Stimulated activated CD8-positive, alpha-beta memory T cell treated with anti-CD3 and anti-CD28 coated beads, Interleukin-15, amount 100 ng/mL, for 24 hours (primary cell): Measurements from ENCODE around the gene BPTF.
A peak's percentile ranks its signal among the peaks of the same experiment; 100 is the strongest.
"Not testable (repeated sequence)": the region's sequence is repeated elsewhere in the genome, so short reads cannot be mapped to it uniquely, and the experiment has no call there.

Experiments
- DNase-seq: peaks from one replicate; pipeline ENCODE4 v3.0.0-alpha.2; 2020; ENCODE audit warnings: low read depth

BPTF gene

DNA sequence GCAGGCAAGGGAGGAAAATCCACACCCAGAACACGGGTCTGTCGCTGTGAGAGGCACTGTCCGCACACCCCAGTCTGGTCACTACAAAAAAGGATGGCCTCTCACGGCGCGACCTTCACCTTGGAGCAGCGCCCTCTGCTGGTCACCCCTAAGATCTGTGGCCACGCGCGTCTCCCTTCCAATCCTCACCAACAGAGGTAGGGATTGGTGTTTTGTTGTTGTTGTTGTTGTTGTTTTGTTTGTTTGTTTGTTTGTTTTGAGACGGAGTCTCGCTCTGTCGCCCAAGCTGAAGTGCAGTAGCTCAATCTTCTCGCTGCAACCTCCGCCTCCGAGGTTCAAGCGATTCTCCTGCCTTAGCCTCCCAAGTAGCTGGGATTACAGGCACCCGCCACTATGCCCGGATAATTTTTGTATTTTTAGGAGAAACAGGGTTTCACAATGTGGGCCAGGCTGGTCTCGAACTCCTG is 185.9 kb downstream of the BPTF start:
- peak; percentile 44 for DNase-seq

DNA sequence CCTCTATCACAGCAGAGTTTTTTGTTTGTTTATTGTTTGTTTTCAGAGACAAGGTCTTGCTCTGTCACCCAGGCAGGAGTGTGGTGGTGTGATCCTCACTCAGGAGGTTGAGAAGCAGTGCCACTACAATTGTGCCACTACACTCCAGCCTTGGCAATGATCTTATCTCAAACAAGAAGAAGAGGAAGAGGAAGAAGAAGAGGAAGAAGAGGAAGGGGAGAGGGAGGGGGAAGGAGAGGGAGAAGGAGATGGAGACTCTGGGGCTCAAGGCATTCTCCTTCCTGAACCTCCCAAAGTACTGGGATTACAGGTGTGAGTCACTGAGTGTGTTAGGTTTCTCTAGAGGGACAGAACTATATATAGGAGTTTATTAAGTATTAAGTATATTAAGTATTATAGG is 188.1 kb downstream of the BPTF start:
- no peak for DNase-seq

DNA sequence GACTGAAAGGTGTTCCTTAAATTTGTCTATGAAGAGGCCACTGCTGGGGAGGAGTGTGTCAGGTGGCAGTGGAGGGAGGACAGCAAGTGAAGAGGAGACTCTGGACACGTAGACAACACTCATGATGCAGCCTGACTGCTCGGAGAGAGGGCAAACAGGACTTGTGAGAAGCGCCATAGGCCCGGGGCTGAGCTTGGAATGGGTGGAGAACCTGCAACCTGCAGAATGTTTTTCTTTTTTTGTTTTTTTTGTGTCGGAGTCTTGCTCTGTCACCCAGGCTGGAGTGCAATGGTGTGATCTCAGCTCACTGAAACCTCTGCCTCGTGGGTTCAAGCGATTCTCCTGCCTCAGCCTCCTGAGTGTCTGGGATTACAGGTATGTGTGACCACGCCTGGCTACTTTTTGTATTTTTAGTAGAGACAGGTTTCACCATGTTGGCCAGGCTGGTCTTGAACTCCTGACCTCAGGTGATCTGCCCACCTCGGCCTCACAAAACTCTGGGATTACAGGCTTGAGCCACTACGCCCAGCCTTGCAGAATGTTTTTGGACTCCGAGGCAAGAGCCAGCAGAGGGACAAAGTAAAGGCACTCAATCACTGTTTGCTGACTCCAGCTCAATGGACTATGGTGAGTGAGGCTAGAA is 189.9 kb downstream of the BPTF start:
- DNase-seq: no peak

DNA sequence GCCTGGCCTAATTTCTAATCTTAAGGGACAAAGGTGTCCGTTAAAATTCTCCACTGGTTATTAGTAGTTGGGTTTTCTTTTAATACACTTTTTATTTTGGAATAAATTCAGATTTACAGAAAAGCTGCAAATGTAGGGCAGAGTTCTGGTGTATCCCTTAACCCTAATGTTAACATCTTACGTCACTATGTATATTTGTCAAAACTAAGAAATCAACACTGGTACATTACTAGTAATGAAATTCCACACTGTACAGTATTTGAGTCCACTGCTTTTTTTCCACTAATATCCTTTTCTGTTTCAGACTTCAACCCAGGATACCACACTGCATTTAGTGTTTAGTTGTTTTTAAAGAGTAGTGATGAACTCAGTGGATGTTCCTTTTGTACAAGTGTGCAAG is 191.5 kb downstream of the BPTF start:
- DNase-seq: no peak

DNA sequence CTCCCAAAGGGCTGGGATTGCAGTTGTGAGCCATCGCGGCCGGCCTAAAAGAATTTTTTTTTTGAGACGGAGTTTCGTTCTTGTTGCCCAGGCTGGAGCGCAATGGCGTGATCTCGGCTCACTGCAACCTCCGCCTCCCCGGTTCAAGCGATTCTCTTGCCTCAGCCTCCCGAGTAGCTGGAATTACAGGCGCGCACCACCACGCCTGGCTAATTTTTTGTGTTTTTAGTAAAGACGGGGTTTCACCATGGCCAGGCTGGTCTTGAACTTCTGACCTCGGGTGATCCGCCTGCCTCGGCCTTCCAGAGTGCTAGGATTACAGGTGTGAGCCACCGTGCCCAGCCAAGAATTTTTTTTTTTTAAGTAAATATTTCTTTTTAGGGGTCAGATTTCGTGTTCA is 193.2 kb downstream of the BPTF start:
- DNase-seq: not testable (repeated sequence)

DNA sequence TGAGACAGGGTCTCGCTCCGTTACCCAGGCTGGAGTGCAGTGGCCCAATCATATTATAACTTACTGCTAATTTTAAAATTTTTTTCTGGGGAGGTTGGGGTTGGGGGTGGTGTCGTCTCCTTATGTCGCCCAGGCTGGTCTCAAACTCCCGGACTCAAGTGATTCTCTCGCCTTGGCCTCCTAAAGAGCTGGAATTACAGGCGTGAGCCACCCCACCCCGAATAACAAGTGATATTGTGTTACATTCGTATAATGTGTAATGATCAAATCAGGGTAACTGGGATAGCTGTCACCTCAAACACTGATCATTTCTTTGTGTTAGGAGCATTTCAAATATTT is 194.0 kb downstream of the BPTF start:
- no peak for DNase-seq

DNA sequence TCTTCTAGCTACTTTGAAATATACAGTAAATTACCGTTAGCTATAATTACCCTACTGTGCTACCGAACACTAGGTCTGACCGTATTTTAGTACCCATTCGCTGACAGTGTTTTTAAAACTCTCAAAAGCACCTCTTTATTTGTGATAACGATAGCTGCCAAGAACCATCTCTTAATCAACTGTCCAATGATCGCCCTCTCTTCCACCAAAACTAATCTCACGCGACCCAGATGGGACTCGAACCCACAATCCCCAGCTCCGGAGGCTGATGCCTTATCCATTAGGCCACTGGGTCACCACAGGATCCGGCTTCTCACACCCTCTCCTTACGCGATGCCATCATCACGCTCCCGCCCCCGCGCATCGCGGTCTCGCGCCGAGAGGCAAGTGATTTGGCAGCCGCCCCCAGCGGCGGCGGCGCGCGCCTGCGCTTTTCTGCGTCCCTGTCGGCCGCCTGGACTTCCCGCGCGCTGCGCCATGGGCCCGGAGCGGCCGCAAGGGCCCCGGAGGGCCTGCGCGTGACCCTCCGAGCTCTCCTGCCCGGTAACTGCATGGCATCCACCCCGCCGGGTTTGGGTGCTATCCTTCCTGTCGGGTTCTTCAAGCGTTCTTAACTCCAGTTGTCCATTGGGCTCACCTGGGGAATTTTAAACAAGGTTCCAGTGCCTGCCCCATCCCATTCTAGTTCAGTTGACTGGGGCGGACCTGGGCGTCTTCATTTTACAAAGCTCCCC is 194.5 kb downstream of the BPTF start:
- DNase-seq: peak; percentile 100

DNA sequence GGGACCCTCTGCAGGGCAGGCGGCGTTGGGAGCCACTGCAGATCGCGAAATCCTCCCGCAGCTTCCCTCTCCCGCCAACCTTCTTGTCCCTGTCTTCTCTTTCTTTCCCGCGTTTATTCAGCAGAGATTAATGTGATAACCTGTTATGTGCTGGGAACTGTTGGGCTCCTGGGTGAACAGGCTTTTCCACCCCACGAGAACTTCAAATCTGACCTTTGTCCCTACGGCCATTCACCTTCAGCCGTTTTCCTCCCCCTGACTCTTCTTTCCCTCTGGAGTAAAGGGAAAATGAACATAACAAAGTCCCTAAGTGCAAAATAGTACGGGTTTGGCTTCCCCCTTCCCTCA is 195.1 kb downstream of the BPTF start:
- no peak for DNase-seq

DNA sequence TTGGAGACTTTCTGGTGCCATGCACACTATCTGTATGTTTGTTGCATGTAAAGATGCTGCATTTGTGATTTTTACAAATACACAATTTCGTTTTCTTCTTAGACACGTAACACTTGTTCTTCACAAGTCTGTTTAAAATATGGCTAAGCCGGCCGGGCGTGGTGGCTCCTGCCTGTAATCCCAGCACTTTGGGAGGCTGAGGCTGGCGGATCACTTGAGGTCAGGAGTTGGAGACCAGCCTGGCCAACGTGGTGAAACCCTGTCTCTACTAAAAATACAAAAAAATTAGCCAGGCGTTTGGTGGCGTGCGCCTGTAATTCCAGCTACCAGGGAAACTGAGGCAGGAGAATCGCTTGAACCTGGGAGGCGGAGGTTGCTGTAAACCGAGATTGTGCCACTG is 195.5 kb downstream of the BPTF start:
- not testable (repeated sequence) for DNase-seq

DNA sequence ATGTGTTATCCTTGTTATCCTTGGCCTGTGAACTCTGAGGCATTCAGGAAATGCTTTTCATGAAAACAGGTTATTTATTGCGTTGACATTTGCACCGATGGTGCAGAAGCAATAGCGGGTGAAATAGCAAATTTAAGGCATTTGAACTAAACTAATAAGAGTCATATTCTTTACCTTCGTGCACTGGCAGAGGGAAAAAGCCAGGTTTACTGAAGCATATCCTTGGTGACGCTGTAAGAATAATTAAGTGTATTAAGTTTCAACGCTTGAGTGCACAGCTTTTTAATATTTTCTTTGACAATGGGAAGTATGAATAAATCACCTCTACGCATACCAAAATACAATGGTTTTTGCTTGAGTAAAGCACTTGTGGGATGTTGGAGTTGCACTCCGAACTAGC is 196.7 kb downstream of the BPTF start:
- no peak for DNase-seq

DNA sequence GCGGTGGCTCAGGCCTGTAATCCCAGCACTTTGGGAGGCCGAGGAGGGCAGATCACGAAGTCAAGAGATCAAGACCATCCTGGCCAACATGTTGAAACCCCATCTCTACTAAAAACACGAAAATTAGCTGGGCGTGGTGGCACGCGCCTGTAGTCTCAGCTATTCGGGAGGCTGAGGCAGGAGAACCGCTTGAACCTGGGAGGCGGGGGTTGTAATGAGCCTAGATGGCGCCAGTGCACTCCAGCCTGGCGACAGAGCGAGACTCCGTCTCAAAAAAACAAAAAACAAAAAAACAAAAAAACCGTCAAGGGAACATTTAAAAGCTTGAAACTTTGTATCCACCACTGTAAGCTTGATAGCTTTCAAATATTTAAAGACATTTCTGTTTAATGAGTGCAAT is 197.2 kb downstream of the BPTF start:
- DNase-seq: not testable (repeated sequence)

DNA sequence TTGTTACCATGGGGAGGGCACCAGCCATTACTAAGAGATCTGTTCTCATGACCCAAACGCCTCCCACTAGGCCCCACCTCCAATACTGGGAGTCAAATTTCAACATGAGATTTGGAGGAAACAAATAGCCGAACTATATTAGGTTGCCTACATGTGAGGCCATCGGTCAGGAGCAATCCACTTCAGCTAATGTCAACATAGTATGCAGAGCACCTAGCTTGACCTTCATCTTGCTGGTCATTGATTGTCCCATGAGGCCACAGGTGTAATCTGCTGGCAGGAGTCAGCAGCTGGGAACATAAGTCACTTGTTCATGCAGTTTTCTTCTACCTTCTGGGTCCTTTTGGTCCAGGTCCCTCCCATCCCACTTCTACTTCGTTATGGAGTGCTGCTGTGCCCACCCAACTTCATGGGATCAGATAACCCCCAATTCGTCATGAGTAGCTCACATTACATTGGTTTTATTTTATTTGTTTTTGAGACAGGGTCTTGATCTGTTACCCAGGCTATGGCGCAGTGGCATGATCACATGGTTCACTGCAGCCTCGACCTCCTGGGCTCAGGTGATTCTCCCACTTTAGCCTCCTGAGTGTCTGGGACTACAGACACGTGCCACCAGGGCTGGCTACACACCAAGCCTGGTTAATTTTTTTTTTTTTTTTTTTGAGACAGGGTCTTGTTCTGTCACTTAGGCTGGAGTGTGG is 204.4 kb downstream of the BPTF start:
- DNase-seq: no peak
